Testis (tissue), 2 donors: ENCODE results near the gene UBAP1.

Source experiments
- POLR2A ChIP-seq: fragments of 450-650 bp; IDR thresholded peaks from one replicate; pipeline ENCODE4 v1.6.1; 2017; ENCODE audit warnings: antibody characterized with exemption, mild to moderate bottlenecking, moderate library complexity
- TF ChIP-seq, protein P1 (sequence below), 3 experiments: fragments of 450-650 bp in 2 of 3; fragments of 200-600 bp in 1 of 3; sonication (generic) in 1 of 3; IDR thresholded peaks; one replicate each; pipeline ENCODE4 v1.5.1; 2016 to 2019; ENCODE audit warnings: antibody characterized with exemption in 3 of 3, mild to moderate bottlenecking in 2 of 3, moderate library complexity in 1 of 3

DNA sequence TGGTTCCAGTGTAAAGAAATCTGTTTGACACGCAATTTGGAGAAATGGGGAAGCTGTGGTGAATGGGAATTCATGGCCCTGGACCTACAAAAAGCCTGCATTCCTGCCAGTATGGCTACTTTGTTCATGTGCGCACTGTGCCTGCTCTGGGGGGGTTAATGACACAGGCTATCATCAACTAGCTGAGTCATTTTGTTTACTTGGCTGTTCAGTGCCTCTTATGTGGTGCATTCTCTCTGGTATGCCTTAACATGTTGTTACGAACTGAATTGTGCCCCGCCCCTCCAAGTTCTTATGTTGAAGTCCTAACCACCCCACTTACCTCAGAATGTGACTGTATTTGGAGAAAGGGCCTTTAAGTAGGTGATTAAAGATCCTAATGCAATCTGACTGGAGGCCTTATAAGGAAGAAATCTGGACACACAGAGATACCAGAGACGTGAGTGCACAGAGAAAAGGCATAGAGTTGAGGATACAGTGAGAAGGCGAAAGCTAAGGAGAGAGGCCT lies 20.4 kb upstream of the UBAP1 start:
- TF ChIP-seq, protein P1, sequence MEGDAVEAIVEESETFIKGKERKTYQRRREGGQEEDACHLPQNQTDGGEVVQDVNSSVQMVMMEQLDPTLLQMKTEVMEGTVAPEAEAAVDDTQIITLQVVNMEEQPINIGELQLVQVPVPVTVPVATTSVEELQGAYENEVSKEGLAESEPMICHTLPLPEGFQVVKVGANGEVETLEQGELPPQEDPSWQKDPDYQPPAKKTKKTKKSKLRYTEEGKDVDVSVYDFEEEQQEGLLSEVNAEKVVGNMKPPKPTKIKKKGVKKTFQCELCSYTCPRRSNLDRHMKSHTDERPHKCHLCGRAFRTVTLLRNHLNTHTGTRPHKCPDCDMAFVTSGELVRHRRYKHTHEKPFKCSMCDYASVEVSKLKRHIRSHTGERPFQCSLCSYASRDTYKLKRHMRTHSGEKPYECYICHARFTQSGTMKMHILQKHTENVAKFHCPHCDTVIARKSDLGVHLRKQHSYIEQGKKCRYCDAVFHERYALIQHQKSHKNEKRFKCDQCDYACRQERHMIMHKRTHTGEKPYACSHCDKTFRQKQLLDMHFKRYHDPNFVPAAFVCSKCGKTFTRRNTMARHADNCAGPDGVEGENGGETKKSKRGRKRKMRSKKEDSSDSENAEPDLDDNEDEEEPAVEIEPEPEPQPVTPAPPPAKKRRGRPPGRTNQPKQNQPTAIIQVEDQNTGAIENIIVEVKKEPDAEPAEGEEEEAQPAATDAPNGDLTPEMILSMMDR (IDR thresholded peaks at IDR 0.05), result no peak
- TF ChIP-seq POLR2A, result no peak
